ENCODE measurements around the gene PCSK5. TPM values are rescaled to one million over a fixed set of nuclear protein-coding genes. Genes with fewer than 3 reads are reported as not detected.

PCSK5 gene
- total RNA-seq, 1 donor from 2014 or later: 30.7 TPM

DNA sequence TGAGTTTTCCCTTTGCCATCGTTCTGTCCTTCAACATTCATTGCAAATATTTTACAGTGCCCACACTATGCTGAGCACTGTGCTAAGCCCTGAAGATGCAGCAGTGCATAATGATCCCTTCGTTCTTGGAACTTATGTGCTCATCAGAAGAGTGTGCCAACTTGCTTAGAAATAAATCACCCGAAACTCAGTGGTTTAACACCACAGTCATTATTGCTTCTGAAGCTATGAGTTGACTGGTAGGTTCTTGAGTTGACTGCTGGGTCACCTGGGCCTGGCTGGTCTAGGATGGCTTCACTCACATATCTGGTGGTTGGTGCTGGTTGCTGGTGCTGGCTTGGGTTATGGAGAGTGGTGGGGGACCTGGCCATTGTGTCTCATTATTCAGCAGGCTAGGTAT, 20.9 kb downstream of the PCSK5 start:
- TF ChIP-seq, protein P1, sequence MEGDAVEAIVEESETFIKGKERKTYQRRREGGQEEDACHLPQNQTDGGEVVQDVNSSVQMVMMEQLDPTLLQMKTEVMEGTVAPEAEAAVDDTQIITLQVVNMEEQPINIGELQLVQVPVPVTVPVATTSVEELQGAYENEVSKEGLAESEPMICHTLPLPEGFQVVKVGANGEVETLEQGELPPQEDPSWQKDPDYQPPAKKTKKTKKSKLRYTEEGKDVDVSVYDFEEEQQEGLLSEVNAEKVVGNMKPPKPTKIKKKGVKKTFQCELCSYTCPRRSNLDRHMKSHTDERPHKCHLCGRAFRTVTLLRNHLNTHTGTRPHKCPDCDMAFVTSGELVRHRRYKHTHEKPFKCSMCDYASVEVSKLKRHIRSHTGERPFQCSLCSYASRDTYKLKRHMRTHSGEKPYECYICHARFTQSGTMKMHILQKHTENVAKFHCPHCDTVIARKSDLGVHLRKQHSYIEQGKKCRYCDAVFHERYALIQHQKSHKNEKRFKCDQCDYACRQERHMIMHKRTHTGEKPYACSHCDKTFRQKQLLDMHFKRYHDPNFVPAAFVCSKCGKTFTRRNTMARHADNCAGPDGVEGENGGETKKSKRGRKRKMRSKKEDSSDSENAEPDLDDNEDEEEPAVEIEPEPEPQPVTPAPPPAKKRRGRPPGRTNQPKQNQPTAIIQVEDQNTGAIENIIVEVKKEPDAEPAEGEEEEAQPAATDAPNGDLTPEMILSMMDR (conservative IDR thresholded peaks at IDR 0.05): no peak
- peaks cover 18% of the 10 kb centered on the region for H3K36me3 Mint-ChIP-seq
- DNase-seq (ENCODE audit: extremely low spot score, unreplicated experiment): no peak
- H3K9me3 Mint-ChIP-seq: peaks cover 4% of the 10 kb centered on the region
- H3K27ac Mint-ChIP-seq: no peak overlapping the region
- no peak overlapping the region for H3K4me3 Mint-ChIP-seq
- peaks cover 4% of the 10 kb centered on the region for H3K4me1 Mint-ChIP-seq (ENCODE audit: unreplicated experiment)
- H3K27me3 Mint-ChIP-seq: no peaks in the 10 kb centered on the region

DNA sequence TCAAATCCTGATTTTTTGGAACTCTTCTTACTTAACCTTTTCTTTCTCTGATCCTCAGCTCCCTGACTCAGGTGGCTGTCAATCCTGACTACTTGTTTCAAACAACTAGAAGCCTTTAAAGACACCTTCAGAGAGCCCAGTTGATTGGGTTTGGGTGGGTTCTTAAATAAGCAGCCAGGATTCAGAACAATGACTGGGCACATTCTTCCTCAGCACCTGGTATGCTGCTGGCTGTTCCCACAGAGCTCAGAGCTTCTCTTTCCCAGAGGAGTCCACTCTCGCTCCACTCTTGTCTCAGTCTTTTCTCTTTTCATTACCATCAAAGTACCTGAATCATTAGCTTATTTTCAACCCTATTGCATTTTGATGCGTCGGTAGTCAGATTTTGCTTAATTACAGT, 22.5 kb downstream of the PCSK5 start:
- DNase-seq (ENCODE audit: extremely low spot score, unreplicated experiment): no peak
- H3K36me3 Mint-ChIP-seq: peaks cover 15% of the 10 kb centered on the region
- no peaks in the 10 kb centered on the region for H3K27me3 Mint-ChIP-seq
- H3K4me1 Mint-ChIP-seq (ENCODE audit: unreplicated experiment): peaks cover 4% of the 10 kb centered on the region
- TF ChIP-seq, protein P1 (conservative IDR thresholded peaks at IDR 0.05): no peak
- no peak overlapping the region for H3K27ac Mint-ChIP-seq
- H3K4me3 Mint-ChIP-seq: no peak overlapping the region
- H3K9me3 Mint-ChIP-seq: no peaks in the 10 kb centered on the region

DNA sequence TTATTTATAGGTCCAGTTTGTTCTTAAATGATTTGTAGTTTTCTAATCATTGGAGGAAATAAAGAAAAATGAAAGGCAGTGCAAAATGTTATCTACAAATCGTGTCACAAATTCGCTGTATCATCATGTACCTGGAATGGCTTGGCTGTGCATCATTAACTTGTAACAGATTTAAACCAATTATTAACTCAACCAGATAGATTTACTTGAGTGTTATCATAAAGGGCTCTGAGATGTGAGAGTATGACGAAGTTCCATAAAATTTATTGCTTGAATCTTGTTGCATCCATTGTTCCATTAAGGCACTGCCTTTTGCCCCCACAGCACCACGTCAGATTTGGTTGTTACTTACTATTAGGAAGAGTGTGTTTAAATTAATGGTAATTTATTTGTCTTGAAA, 23.5 kb downstream of the PCSK5 start:
- no peaks in the 10 kb centered on the region for H3K9me3 Mint-ChIP-seq
- H3K4me3 Mint-ChIP-seq: no peak overlapping the region
- H3K27ac Mint-ChIP-seq: no peak overlapping the region
- peaks cover 11% of the 10 kb centered on the region for H3K36me3 Mint-ChIP-seq
- TF ChIP-seq, protein P1 (conservative IDR thresholded peaks at IDR 0.05): no peak
- no peak for DNase-seq (ENCODE audit: extremely low spot score, unreplicated experiment)
- H3K4me1 Mint-ChIP-seq (ENCODE audit: unreplicated experiment): peaks cover 4% of the 10 kb centered on the region
- no peaks in the 10 kb centered on the region for H3K27me3 Mint-ChIP-seq

DNA sequence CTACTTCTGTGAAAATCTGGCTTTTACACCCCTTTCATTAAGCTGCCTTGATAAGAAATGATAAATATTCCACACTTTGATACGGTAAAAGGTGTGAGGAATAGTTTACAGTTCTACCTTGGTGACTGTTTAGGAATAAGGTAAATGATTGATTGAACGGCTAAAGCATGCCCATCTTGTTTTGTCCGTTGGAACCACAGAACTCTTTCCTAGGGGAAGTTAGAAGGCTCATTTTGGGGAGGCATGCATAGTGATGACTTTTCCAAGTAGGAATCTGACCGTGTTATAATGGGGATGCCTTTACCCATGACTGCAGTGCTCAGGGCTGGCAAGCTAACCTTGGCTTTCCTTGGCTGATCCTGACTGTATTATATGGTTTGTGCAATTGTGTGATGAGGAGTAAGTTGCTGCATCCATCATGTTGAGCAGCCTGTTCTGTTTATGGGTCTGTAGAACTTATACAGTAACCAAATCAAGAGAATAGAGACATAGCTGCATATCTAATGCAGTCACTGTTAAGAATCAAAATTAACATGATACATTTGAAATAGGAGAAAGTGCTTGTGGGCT, 24.5 kb downstream of the PCSK5 start:
- no peaks in the 10 kb centered on the region for H3K9me3 Mint-ChIP-seq
- H3K27me3 Mint-ChIP-seq: no peaks in the 10 kb centered on the region
- peaks cover 11% of the 10 kb centered on the region for H3K36me3 Mint-ChIP-seq
- no peak for DNase-seq (ENCODE audit: extremely low spot score, unreplicated experiment)
- H3K4me3 Mint-ChIP-seq: no peak overlapping the region
- peaks cover 4% of the 10 kb centered on the region for H3K4me1 Mint-ChIP-seq (ENCODE audit: unreplicated experiment)
- H3K27ac Mint-ChIP-seq: no peak overlapping the region
- TF ChIP-seq, protein P1 (conservative IDR thresholded peaks at IDR 0.05): no peak

DNA sequence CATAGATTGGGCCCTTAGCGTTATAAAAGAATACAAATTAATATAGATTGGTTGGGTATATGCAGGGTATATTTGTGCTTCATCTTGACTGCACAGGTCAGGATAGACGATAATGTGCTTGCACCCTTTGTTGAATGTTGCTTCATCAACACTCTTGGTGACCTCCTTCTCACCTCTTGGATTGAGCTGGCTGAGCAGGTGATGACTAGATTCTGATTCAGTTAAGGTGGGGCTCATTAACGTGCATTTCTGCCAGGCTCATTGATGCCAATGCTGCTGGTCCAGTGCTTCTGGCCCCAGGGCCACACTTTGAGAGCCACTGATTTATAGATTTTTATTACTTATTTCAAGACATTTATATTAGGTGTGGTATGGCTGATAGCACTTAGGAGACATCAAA, 27.7 kb downstream of the PCSK5 start:
- Mint-ChIP-seq H3K27ac (no peak overlapping the region), H3K36me3 (peaks cover 9% of the 10 kb centered on the region), H3K4me1 (ENCODE audit: unreplicated experiment) (no peaks in the 10 kb centered on the region), H3K4me3 (no peak overlapping the region), H3K27me3 (no peaks in the 10 kb centered on the region), H3K9me3 (peaks cover 4% of the 10 kb centered on the region)
- no peak for DNase-seq (ENCODE audit: extremely low spot score, unreplicated experiment)
- TF ChIP-seq, protein P1 (conservative IDR thresholded peaks at IDR 0.05): no peak

DNA sequence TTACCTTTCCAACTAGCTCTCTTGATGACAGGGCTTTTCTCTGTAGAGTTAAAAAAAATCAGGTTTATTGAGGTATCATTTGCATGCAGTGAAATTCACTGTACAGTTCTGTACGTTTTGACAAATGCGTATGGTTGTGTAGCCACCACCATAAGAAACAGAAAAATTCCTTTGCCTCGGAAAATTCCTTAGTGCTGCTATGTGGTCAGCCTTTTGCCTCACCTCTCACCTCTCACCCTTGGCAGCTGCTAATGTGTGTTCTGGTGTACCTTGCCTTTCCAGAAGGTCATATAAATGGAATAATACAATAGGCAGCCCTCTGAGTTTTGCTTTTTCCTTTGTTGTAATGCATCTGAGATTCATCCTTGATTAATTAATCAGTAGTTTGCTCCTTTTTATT, 28.4 kb downstream of the PCSK5 start:
- no peak overlapping the region for H3K27ac Mint-ChIP-seq
- peaks cover 10% of the 10 kb centered on the region for H3K36me3 Mint-ChIP-seq
- no peak overlapping the region for H3K4me3 Mint-ChIP-seq
- H3K9me3 Mint-ChIP-seq: peaks cover 4% of the 10 kb centered on the region
- no peaks in the 10 kb centered on the region for H3K4me1 Mint-ChIP-seq (ENCODE audit: unreplicated experiment)
- TF ChIP-seq, protein P1 (conservative IDR thresholded peaks at IDR 0.05): no peak
- no peak for DNase-seq (ENCODE audit: extremely low spot score, unreplicated experiment)
- H3K27me3 Mint-ChIP-seq: no peaks in the 10 kb centered on the region
